Liver (tissue), 9 donors: Measurements from ENCODE around the gene OSBP2. TPM values are rescaled to one million over a fixed set of nuclear protein-coding genes. Genes with fewer than 3 reads are reported as not detected.
A peak's percentile ranks its signal among the peaks of the same experiment; 100 is the strongest.

Experiments used
- DNase-seq: peaks from one replicate; pipeline ENCODE4 v3.0.0-alpha.2; 2017; ENCODE audit warnings: low spot score
- H3K27ac ChIP-seq, 2 donors: one replicate each; pipeline ENCODE4 v1.7.0; 2013; ENCODE audit warnings: inconsistent platforms in 2 of 2, low read length in 2 of 2, control low read depth in 1 of 2, low read depth in 1 of 2, mild to moderate bottlenecking in 1 of 2
- H3K27me3 ChIP-seq, 4 donors: one replicate each; pipeline versions ENCODE4 v1.6.1 to v1.7.0; 2013; ENCODE audit warnings: low read length in 3 of 4, inconsistent platforms in 1 of 4, mild to moderate bottlenecking in 1 of 4, moderate library complexity in 1 of 4; ENCODE audit not compliant: control insufficient read depth in 4 of 4, insufficient read depth in 4 of 4
- H3K36me3 ChIP-seq, 4 donors: one replicate each; pipeline versions ENCODE4 v1.6.1 to v1.7.0; 2013; ENCODE audit warnings: low read length in 3 of 4, mild to moderate bottlenecking in 3 of 4, low read depth in 1 of 4, moderate library complexity in 1 of 4; ENCODE audit not compliant: control insufficient read depth in 4 of 4, insufficient read depth in 3 of 4
- H3K4me1 ChIP-seq, 4 donors: one replicate each; pipeline versions ENCODE4 v1.6.1 to v1.7.0; 2013; ENCODE audit warnings: low read length in 3 of 4, mild to moderate bottlenecking in 3 of 4, moderate library complexity in 1 of 4; ENCODE audit not compliant: control insufficient read depth in 4 of 4, insufficient read depth in 4 of 4
- H3K4me3 ChIP-seq, 3 donors: one replicate each; pipeline versions ENCODE4 v1.6.1 to v1.7.0; 2013; ENCODE audit warnings: low read length in 3 of 3, control low read depth in 1 of 3, low read depth in 1 of 3, mild to moderate bottlenecking in 1 of 3
- H3K9ac ChIP-seq, 2 donors: one replicate each; pipeline ENCODE4 v1.7.0; 2013; ENCODE audit warnings: low read length in 2 of 2, mild to moderate bottlenecking in 2 of 2, moderate library complexity in 2 of 2, control low read depth in 1 of 2, low read depth in 1 of 2
- H3K9me3 ChIP-seq, 4 donors: one replicate each; pipeline versions ENCODE4 v1.6.1 to v1.7.0; 2013; ENCODE audit warnings: low read length in 3 of 4; ENCODE audit not compliant: control insufficient read depth in 4 of 4
- EGR1 ChIP-seq, 2 donors: IDR thresholded peaks; 2 replicates each; pipeline ENCODE4 v1.6.1; 2016 to 2018; ENCODE audit warnings: antibody characterized with exemption in 2 of 2, low read depth in 2 of 2
- FOXA1 ChIP-seq: IDR thresholded peaks from 2 replicates; pipeline ENCODE4 v1.6.1; 2016; ENCODE audit warnings: antibody characterized with exemption
- FOXA2 ChIP-seq: IDR thresholded peaks from 2 replicates; pipeline ENCODE4 v1.6.1; 2016; ENCODE audit warnings: antibody characterized with exemption
- GABPA ChIP-seq, 2 donors: IDR thresholded peaks in 1 of 2; conservative IDR thresholded peaks in 1 of 2; 2 replicates each; pipeline ENCODE4 v1.6.1; 2016; ENCODE audit warnings: antibody characterized with exemption in 2 of 2, mild to moderate bottlenecking in 1 of 2, moderate library complexity in 1 of 2
- HNF4A ChIP-seq, 2 donors: conservative IDR thresholded peaks; 2 replicates each; pipeline ENCODE4 v1.6.1; 2016; ENCODE audit warnings: antibody characterized with exemption in 2 of 2, mild to moderate bottlenecking in 2 of 2
- HNF4G ChIP-seq: IDR thresholded peaks from 2 replicates; pipeline ENCODE4 v1.6.1; 2016; ENCODE audit warnings: antibody characterized with exemption
- NR2F2 ChIP-seq: IDR thresholded peaks from 2 replicates; pipeline ENCODE4 v1.6.1; 2016; ENCODE audit warnings: antibody characterized with exemption
- RAD21 ChIP-seq, 2 donors: IDR thresholded peaks; 2 replicates each; pipeline ENCODE4 v1.6.1; 2016; ENCODE audit warnings: antibody characterized with exemption in 2 of 2, mild to moderate bottlenecking in 2 of 2
- RXRA ChIP-seq, 2 donors: IDR thresholded peaks; 2 replicates each; pipeline ENCODE4 v1.6.1; 2017 to 2018; ENCODE audit warnings: antibody characterized with exemption in 2 of 2, mild to moderate bottlenecking in 1 of 2
- SP1 ChIP-seq: IDR thresholded peaks from 2 replicates; pipeline ENCODE4 v1.6.1; 2018; ENCODE audit warnings: antibody characterized with exemption, mild to moderate bottlenecking
- TAF1 ChIP-seq: conservative IDR thresholded peaks from 2 replicates; pipeline ENCODE4 v1.6.1; 2016; ENCODE audit warnings: antibody characterized with exemption, mild to moderate bottlenecking
- YY1 ChIP-seq: IDR thresholded peaks from 2 replicates; pipeline ENCODE4 v1.6.1; 2016; ENCODE audit warnings: antibody characterized with exemption, mild to moderate bottlenecking
- WGBS: extraction: QIAGEN DNeasy Blood & Tissue Kit; methylation state at CpG from one replicate; pipeline ENCODE4 v1.1.7; 2013; 5-methylcytosine and 5-hydroxymethylcytosine counted together
- polyA plus RNA-seq, 2 donors: library from polyadenylated mRNA; stranded (reverse) in 1 of 2; unstranded in 1 of 2; fragments of 200-250 nt in 1 of 2; fragments of >200 nt in 1 of 2; fragmentation: Nextera tagmentation in 1 of 2; extraction: Ambion mirVana in 1 of 2; gene quantifications; one replicate each; pipeline versions ENCODE4 v1.2.1 to v1.2.3, GENCODE V29; 2013 to 2015
- total RNA-seq, 2 donors: library from RNA; depleted of rRNA; stranded (reverse); fragments of >200 nt; gene quantifications; one replicate each; pipeline ENCODE4 v1.2.3, GENCODE V29; 2014
- TF ChIP-seq, protein P1 (sequence below): IDR thresholded peaks from 2 replicates; pipeline ENCODE4 v1.6.1; 2016; ENCODE audit warnings: antibody characterized with exemption, mild to moderate bottlenecking
- TF ChIP-seq, protein P2 (sequence below): fragments of 150-350 bp; IDR thresholded peaks from 2 replicates; pipeline ENCODE4 v1.5.1; 2017; ENCODE audit warnings: improper control_type of control experiment, low read depth, low read length; ENCODE audit not compliant: missing input control
- TF ChIP-seq, protein P3 (sequence below): IDR thresholded peaks from 2 replicates; pipeline ENCODE4 v1.6.1; 2016; ENCODE audit warnings: antibody characterized with exemption
- donor health status: healthy.
- donor health status: healthy.
- donor health status: healthy.
- donor health status: healthy.
- donor health status: healthy.

OSBP2 gene
- total and polyA plus RNA-seq, 4 donors: 0.43 to 192 (median 0.86) TPM

DNA sequence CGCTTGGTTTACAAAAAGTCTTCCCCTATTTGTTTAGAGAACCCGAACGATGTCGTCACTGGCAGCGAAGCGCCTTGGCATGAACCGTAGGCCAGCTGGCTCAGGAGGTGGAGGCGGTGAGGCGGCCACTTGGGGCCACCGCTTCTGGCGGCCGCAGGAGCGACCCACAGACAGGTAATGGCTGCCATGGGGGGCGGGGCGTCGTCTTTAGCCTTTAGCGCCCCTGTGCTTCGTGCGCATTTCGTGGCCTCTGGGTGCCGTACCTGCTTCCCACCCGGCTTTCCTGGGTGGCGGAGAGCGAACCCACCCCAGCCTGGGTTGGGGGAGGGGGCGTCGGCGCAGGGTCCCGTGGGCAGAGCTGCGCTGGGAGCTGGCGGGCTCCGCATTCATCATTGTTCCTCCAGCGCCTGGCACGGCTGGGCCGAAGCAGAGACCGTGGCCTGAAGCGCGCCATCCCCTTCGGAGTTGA, 469 bp upstream of the OSBP2 start:
- H3K9me3 ChIP-seq: no peaks in the 10 kb centered on the region
- H3K36me3 ChIP-seq: no peaks in the 10 kb centered on the region
- H3K9ac ChIP-seq: peak overlapping the region; percentile 47 to 72
- peak overlapping the region; percentile 49 to 75 (median 70) for H3K4me3 ChIP-seq
- peak; percentile 51 for DNase-seq
- H3K27ac ChIP-seq: peak overlapping the region; percentile 55 to 72
- TF ChIP-seq YY1 (peak; percentile 88), RAD21 (IDR thresholded peaks at IDR 0.05) (no peak), FOXA1 (no peak), RXRA (IDR thresholded peaks at IDR 0.05) (peak in 1 of 2 donors; percentile 7), TAF1 (no peak), FOXA2 (no peak), HNF4A (conservative IDR thresholded peaks at IDR 0.05) (no peak), NR2F2 (no peak)
- TF ChIP-seq, protein P1, sequence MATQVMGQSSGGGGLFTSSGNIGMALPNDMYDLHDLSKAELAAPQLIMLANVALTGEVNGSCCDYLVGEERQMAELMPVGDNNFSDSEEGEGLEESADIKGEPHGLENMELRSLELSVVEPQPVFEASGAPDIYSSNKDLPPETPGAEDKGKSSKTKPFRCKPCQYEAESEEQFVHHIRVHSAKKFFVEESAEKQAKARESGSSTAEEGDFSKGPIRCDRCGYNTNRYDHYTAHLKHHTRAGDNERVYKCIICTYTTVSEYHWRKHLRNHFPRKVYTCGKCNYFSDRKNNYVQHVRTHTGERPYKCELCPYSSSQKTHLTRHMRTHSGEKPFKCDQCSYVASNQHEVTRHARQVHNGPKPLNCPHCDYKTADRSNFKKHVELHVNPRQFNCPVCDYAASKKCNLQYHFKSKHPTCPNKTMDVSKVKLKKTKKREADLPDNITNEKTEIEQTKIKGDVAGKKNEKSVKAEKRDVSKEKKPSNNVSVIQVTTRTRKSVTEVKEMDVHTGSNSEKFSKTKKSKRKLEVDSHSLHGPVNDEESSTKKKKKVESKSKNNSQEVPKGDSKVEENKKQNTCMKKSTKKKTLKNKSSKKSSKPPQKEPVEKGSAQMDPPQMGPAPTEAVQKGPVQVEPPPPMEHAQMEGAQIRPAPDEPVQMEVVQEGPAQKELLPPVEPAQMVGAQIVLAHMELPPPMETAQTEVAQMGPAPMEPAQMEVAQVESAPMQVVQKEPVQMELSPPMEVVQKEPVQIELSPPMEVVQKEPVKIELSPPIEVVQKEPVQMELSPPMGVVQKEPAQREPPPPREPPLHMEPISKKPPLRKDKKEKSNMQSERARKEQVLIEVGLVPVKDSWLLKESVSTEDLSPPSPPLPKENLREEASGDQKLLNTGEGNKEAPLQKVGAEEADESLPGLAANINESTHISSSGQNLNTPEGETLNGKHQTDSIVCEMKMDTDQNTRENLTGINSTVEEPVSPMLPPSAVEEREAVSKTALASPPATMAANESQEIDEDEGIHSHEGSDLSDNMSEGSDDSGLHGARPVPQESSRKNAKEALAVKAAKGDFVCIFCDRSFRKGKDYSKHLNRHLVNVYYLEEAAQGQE: no peak
- WGBS: under 1% methylated on average over 37 of the region's 38 CpGs
- H3K4me1 ChIP-seq: peaks cover 3 to 16% (median 5%) of the 10 kb centered on the region in 4 donors
- H3K27me3 ChIP-seq: no peaks in the 10 kb centered on the region

DNA sequence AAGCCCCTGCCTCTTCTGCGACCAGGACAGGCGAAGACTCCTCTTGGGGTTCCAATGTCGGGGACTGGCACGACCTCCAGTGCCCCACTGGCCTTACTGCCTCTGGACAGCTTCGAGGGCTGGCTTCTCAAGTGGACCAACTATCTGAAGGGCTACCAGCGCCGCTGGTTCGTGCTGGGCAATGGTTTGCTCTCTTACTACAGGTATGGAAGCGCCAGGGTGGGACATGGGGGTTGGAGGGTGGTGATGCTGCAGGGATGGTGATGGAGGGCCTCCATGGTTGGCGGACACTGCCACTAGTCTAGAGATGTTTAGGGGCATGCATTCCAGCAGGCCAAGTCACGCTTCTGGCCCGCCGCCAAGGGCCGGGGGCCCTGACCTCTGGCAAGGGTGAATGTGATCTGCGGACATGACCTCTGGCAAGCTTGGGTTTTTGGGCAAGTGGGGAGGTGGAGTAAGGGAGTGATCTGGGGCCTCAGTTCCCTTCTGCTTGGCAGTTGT, 727 bp downstream of the OSBP2 start:
- Histone ChIP-seq H3K9me3 (no peaks in the 10 kb centered on the region), H3K4me3 (peak overlapping the region in 1 of 3 donors; percentile 75), H3K9ac (no peak overlapping the region), H3K27ac (no peak overlapping the region), H3K36me3 (no peaks in the 10 kb centered on the region), H3K27me3 (no peaks in the 10 kb centered on the region), H3K4me1 (peaks cover 3 to 16% (median 5%) of the 10 kb centered on the region in 4 donors)
- DNase-seq: peak; percentile 43
- 71% methylated on average over 15 of the region's 15 CpGs for WGBS
- TF ChIP-seq EGR1 (IDR thresholded peaks at IDR 0.05; ENCODE audit: low read depth in 2 of 2): no peak
- no peak for TF ChIP-seq TAF1
- TF ChIP-seq, protein P2, sequence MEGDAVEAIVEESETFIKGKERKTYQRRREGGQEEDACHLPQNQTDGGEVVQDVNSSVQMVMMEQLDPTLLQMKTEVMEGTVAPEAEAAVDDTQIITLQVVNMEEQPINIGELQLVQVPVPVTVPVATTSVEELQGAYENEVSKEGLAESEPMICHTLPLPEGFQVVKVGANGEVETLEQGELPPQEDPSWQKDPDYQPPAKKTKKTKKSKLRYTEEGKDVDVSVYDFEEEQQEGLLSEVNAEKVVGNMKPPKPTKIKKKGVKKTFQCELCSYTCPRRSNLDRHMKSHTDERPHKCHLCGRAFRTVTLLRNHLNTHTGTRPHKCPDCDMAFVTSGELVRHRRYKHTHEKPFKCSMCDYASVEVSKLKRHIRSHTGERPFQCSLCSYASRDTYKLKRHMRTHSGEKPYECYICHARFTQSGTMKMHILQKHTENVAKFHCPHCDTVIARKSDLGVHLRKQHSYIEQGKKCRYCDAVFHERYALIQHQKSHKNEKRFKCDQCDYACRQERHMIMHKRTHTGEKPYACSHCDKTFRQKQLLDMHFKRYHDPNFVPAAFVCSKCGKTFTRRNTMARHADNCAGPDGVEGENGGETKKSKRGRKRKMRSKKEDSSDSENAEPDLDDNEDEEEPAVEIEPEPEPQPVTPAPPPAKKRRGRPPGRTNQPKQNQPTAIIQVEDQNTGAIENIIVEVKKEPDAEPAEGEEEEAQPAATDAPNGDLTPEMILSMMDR: no peak
- TF ChIP-seq, protein P1: no peak
- TF ChIP-seq RXRA (IDR thresholded peaks at IDR 0.05): no peak
- TF ChIP-seq, protein P3, sequence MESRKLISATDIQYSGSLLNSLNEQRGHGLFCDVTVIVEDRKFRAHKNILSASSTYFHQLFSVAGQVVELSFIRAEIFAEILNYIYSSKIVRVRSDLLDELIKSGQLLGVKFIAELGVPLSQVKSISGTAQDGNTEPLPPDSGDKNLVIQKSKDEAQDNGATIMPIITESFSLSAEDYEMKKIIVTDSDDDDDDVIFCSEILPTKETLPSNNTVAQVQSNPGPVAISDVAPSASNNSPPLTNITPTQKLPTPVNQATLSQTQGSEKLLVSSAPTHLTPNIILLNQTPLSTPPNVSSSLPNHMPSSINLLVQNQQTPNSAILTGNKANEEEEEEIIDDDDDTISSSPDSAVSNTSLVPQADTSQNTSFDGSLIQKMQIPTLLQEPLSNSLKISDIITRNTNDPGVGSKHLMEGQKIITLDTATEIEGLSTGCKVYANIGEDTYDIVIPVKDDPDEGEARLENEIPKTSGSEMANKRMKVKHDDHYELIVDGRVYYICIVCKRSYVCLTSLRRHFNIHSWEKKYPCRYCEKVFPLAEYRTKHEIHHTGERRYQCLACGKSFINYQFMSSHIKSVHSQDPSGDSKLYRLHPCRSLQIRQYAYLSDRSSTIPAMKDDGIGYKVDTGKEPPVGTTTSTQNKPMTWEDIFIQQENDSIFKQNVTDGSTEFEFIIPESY: no peak
- no peak for TF ChIP-seq SP1
- no peak for TF ChIP-seq NR2F2
- no peak for TF ChIP-seq GABPA (IDR thresholded peaks at IDR 0.05 in 1 of 2, conservative IDR thresholded peaks at IDR 0.05 in 1 of 2)
- no peak for TF ChIP-seq HNF4A (conservative IDR thresholded peaks at IDR 0.05)
- no peak for TF ChIP-seq HNF4G
- no peak for TF ChIP-seq FOXA1
